Measurements from ENCODE around the gene CIT. TPM values are rescaled to one million over a fixed set of nuclear protein-coding genes. Genes with fewer than 3 reads are reported as not detected.

Gene CIT
- total and polyA plus RNA-seq, 9 of the 15 experiments (the other 6 are each of a cell fraction or from before 2014, with no cell fraction given), result 1.1 to 46.7 (median 21.3) TPM

DNA sequence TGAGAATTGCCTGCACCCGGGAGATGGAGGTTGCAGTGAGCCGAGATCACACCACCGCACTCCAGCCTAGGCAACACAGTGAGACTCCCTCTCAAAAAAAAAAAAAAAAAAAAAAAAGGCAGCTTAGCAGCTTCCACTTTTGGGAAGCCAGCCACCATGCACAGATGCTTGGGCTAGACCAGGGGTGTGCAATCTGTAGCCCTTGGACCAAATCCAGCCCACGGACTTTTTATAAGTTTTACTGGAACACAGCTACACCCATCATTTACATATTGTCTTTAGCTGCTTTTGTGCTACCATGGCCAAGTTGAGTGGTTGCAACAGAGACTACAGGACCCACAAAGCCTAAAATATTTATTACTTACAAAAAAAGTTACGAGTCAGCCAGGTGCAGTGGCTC, 6.7 kb downstream of the CIT start (continued):
- TF ChIP-seq, protein P1, sequence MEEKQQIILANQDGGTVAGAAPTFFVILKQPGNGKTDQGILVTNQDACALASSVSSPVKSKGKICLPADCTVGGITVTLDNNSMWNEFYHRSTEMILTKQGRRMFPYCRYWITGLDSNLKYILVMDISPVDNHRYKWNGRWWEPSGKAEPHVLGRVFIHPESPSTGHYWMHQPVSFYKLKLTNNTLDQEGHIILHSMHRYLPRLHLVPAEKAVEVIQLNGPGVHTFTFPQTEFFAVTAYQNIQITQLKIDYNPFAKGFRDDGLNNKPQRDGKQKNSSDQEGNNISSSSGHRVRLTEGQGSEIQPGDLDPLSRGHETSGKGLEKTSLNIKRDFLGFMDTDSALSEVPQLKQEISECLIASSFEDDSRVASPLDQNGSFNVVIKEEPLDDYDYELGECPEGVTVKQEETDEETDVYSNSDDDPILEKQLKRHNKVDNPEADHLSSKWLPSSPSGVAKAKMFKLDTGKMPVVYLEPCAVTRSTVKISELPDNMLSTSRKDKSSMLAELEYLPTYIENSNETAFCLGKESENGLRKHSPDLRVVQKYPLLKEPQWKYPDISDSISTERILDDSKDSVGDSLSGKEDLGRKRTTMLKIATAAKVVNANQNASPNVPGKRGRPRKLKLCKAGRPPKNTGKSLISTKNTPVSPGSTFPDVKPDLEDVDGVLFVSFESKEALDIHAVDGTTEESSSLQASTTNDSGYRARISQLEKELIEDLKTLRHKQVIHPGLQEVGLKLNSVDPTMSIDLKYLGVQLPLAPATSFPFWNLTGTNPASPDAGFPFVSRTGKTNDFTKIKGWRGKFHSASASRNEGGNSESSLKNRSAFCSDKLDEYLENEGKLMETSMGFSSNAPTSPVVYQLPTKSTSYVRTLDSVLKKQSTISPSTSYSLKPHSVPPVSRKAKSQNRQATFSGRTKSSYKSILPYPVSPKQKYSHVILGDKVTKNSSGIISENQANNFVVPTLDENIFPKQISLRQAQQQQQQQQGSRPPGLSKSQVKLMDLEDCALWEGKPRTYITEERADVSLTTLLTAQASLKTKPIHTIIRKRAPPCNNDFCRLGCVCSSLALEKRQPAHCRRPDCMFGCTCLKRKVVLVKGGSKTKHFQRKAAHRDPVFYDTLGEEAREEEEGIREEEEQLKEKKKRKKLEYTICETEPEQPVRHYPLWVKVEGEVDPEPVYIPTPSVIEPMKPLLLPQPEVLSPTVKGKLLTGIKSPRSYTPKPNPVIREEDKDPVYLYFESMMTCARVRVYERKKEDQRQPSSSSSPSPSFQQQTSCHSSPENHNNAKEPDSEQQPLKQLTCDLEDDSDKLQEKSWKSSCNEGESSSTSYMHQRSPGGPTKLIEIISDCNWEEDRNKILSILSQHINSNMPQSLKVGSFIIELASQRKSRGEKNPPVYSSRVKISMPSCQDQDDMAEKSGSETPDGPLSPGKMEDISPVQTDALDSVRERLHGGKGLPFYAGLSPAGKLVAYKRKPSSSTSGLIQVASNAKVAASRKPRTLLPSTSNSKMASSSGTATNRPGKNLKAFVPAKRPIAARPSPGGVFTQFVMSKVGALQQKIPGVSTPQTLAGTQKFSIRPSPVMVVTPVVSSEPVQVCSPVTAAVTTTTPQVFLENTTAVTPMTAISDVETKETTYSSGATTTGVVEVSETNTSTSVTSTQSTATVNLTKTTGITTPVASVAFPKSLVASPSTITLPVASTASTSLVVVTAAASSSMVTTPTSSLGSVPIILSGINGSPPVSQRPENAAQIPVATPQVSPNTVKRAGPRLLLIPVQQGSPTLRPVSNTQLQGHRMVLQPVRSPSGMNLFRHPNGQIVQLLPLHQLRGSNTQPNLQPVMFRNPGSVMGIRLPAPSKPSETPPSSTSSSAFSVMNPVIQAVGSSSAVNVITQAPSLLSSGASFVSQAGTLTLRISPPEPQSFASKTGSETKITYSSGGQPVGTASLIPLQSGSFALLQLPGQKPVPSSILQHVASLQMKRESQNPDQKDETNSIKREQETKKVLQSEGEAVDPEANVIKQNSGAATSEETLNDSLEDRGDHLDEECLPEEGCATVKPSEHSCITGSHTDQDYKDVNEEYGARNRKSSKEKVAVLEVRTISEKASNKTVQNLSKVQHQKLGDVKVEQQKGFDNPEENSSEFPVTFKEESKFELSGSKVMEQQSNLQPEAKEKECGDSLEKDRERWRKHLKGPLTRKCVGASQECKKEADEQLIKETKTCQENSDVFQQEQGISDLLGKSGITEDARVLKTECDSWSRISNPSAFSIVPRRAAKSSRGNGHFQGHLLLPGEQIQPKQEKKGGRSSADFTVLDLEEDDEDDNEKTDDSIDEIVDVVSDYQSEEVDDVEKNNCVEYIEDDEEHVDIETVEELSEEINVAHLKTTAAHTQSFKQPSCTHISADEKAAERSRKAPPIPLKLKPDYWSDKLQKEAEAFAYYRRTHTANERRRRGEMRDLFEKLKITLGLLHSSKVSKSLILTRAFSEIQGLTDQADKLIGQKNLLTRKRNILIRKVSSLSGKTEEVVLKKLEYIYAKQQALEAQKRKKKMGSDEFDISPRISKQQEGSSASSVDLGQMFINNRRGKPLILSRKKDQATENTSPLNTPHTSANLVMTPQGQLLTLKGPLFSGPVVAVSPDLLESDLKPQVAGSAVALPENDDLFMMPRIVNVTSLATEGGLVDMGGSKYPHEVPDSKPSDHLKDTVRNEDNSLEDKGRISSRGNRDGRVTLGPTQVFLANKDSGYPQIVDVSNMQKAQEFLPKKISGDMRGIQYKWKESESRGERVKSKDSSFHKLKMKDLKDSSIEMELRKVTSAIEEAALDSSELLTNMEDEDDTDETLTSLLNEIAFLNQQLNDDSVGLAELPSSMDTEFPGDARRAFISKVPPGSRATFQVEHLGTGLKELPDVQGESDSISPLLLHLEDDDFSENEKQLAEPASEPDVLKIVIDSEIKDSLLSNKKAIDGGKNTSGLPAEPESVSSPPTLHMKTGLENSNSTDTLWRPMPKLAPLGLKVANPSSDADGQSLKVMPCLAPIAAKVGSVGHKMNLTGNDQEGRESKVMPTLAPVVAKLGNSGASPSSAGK (IDR thresholded peaks at IDR 0.05), result no peak
- TF ChIP-seq, protein P2, sequence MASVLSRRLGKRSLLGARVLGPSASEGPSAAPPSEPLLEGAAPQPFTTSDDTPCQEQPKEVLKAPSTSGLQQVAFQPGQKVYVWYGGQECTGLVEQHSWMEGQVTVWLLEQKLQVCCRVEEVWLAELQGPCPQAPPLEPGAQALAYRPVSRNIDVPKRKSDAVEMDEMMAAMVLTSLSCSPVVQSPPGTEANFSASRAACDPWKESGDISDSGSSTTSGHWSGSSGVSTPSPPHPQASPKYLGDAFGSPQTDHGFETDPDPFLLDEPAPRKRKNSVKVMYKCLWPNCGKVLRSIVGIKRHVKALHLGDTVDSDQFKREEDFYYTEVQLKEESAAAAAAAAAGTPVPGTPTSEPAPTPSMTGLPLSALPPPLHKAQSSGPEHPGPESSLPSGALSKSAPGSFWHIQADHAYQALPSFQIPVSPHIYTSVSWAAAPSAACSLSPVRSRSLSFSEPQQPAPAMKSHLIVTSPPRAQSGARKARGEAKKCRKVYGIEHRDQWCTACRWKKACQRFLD (CRISPR knock-in tag; IDR thresholded peaks at IDR 0.05), result no peak
- TF ChIP-seq MYNN (IDR thresholded peaks at IDR 0.05), result no peak
- TF ChIP-seq MYNN (CRISPR knock-in tag; IDR thresholded peaks at IDR 0.05), result no peak

All from K562 (cell line).